ENCODE measurements around the gene SDF4.

Gene SDF4

GRCh38 chr1:1207571-1207892 is 24.3 kb downstream of the SDF4 start:
- DNase-seq (ENCODE audit: extremely low read depth, low read depth), result no peak
- H3K4me3 ChIP-seq (replicated peaks; ENCODE audit: low read depth, low read length), result no peak overlapping the region
- no peak for TF ChIP-seq CTCF (IDR thresholded peaks at IDR 0.05; ENCODE audit: low read depth, low read length, missing control alignments)

GRCh38 chr1:1206966-1207531 is 24.8 kb downstream of the SDF4 start:
- no peak for DNase-seq (ENCODE audit: extremely low read depth, low read depth)
- H3K4me3 ChIP-seq (replicated peaks; ENCODE audit: low read depth, low read length), result no peak overlapping the region
- no peak for TF ChIP-seq CTCF (IDR thresholded peaks at IDR 0.05; ENCODE audit: low read depth, low read length, missing control alignments)

GRCh38 chr1:1206376-1206965 is 25.3 kb downstream of the SDF4 start, which contains the start of gene TNFRSF18:
Gene TNFRSF18, minus strand, starts transcription at chr1:1206592. Its CDS starts 21 bp downstream, at chr1:1206571.
- no peak within 1 kb of the TSS for H3K4me3 ChIP-seq (replicated peaks; ENCODE audit: low read depth, low read length)
- DNase-seq (ENCODE audit: extremely low read depth, low read depth), result no peak
- no peak for TF ChIP-seq CTCF (IDR thresholded peaks at IDR 0.05; ENCODE audit: low read depth, low read length, missing control alignments)

GRCh38 chr1:1205769-1206375 is 25.9 kb downstream of the SDF4 start:
- no peak overlapping the region for H3K4me3 ChIP-seq (replicated peaks; ENCODE audit: low read depth, low read length)
- no peak for DNase-seq (ENCODE audit: extremely low read depth, low read depth)
- TF ChIP-seq CTCF (IDR thresholded peaks at IDR 0.05; ENCODE audit: low read depth, low read length, missing control alignments), result no peak

GRCh38 chr1:1204998-1205768 is 26.6 kb downstream of the SDF4 start:
- no peak for TF ChIP-seq CTCF (IDR thresholded peaks at IDR 0.05; ENCODE audit: low read depth, low read length, missing control alignments)
- H3K4me3 ChIP-seq (replicated peaks; ENCODE audit: low read depth, low read length), result no peak overlapping the region
- DNase-seq (ENCODE audit: extremely low read depth, low read depth), result no peak

GRCh38 chr1:1204425-1204920 is 27.3 kb downstream of the SDF4 start:
- no peak for TF ChIP-seq CTCF (IDR thresholded peaks at IDR 0.05; ENCODE audit: low read depth, low read length, missing control alignments)
- DNase-seq (ENCODE audit: extremely low read depth, low read depth), result no peak
- H3K4me3 ChIP-seq (replicated peaks; ENCODE audit: low read depth, low read length), result no peak overlapping the region

Data from HFF-Myc (cell line).